IMR-90 (cell line): ENCODE results near the gene TRIM44. TPM values are rescaled to one million over a fixed set of nuclear protein-coding genes. Genes with fewer than 3 reads are reported as not detected.

Experiments
- ATAC-seq: fragments of 200-7000 bp; cut with Tn5 transposase; 2 replicates; pipeline ENCODE4 v1.9.1; 2020; ENCODE audit warnings: low read depth, mild to moderate bottlenecking, moderate library complexity
- BruUV-seq: library from RNA; stranded (reverse); fragments of 400-500 nt; replicated peaks from 2 replicates; lab custom pipeline; 2021; lab: Mats Ljungman, UMichigan
- CTCF ChIA-PET: fragments of 300-600 bp; formaldehyde crosslinking; extraction: SDS; loops from one replicate; lab custom pipeline; 2021; ENCODE audit warnings: antibody characterized with exemption; lab: Yijun Ruan, JAX
- POLR2A ChIA-PET: fragments of 300-600 bp; sonication (Branson Sonifier 250); formaldehyde crosslinking; loops from one replicate; lab custom pipeline; 2022; ENCODE audit warnings: antibody characterized with exemption; ENCODE audit not compliant: unreplicated experiment; lab: Charles Lee
- DNase-seq: peaks from one replicate; pipeline ENCODE4 v3.0.0; 2013
- H2AFZ ChIP-seq: replicated peaks from 2 replicates; pipeline ENCODE3; 2013; ENCODE audit warnings: low read length, mild to moderate bottlenecking; ENCODE audit not compliant: poor library complexity
- H2AK5ac ChIP-seq: 2 replicates; pipeline ENCODE4 v1.6.1; 2013; ENCODE audit warnings: low read depth, low read length, inconsistent platforms
- H2AK9ac ChIP-seq: replicated peaks from 2 replicates; pipeline ENCODE3; 2013; ENCODE audit warnings: mild to moderate bottlenecking, low read depth, low read length, moderate library complexity; ENCODE audit not compliant: poor library complexity
- H2BK120ac ChIP-seq: 2 replicates; pipeline ENCODE4 v1.6.1; 2013; ENCODE audit warnings: low read depth, low read length, inconsistent platforms
- H2BK15ac ChIP-seq: 3 replicates; pipeline ENCODE4 v1.6.1; 2013; ENCODE audit warnings: low read depth, low read length, inconsistent platforms
- H2BK20ac ChIP-seq: 2 replicates; pipeline ENCODE4 v1.6.1; 2013; ENCODE audit warnings: low read depth, mild to moderate bottlenecking, inconsistent platforms, low read length, moderate library complexity
- H2BK5ac ChIP-seq: 2 replicates; pipeline ENCODE4 v1.6.1; 2013; ENCODE audit warnings: mild to moderate bottlenecking, low read depth, low read length, inconsistent platforms; ENCODE audit not compliant: poor library complexity, severe bottlenecking
- H3K14ac ChIP-seq: replicated peaks from 2 replicates; pipeline ENCODE4 v1.6.1; 2013; ENCODE audit warnings: low read depth, low read length, inconsistent platforms
- H3K18ac ChIP-seq: 2 replicates; pipeline ENCODE4 v1.6.1; 2013; ENCODE audit warnings: low read depth, low read length, control low read depth
- H3K23ac ChIP-seq: 2 replicates; pipeline ENCODE4 v1.6.1; 2013; ENCODE audit warnings: low read depth, low read length, inconsistent platforms
- H3K27ac ChIP-seq: 2 replicates; pipeline ENCODE4 v1.5.1; 2013; ENCODE audit warnings: mild to moderate bottlenecking, control low read depth, low read length; ENCODE audit not compliant: insufficient read depth
- H3K27me3 ChIP-seq: 2 replicates; pipeline ENCODE4 v1.6.1; 2013; ENCODE audit warnings: low read length; ENCODE audit not compliant: control insufficient read depth, insufficient read depth
- H3K36me3 ChIP-seq: 2 replicates; pipeline ENCODE4 v1.6.1; 2013; ENCODE audit warnings: low read length, mixed read lengths; ENCODE audit not compliant: control insufficient read depth, insufficient read depth
- H3K4ac ChIP-seq: 2 replicates; pipeline ENCODE4 v1.6.1; 2013; ENCODE audit warnings: low read depth, low read length, inconsistent platforms
- H3K4me1 ChIP-seq: 2 replicates; pipeline ENCODE4 v1.6.1; 2013; ENCODE audit warnings: low read length, mixed read lengths; ENCODE audit not compliant: control insufficient read depth, insufficient read depth
- H3K4me2 ChIP-seq: 2 replicates; pipeline ENCODE4 v1.6.1; 2013; ENCODE audit warnings: low read depth, mild to moderate bottlenecking, control low read depth, low read length, moderate library complexity
- H3K4me3 ChIP-seq: 2 replicates; pipeline ENCODE4 v1.5.1; 2013; ENCODE audit warnings: low read depth, mild to moderate bottlenecking, control low read depth, low read length, moderate library complexity; ENCODE audit not compliant: insufficient read depth
- H3K56ac ChIP-seq: 2 replicates; pipeline ENCODE4 v1.6.1; 2013; ENCODE audit warnings: low read length, inconsistent platforms; ENCODE audit not compliant: insufficient read depth; ENCODE audit errors: extremely low read depth
- H3K79me1 ChIP-seq, 2 experiments: 2 replicates each; pipeline ENCODE4 v1.6.1; 2013; ENCODE audit warnings: low read length in 2 of 2, inconsistent platforms in 1 of 2, low read depth in 1 of 2
- H3K9ac ChIP-seq: 2 replicates; pipeline ENCODE4 v1.6.1; 2013; ENCODE audit warnings: low read depth, low read length, control low read depth
- H3K9me1 ChIP-seq: 2 replicates; pipeline ENCODE4 v1.6.1; 2013; ENCODE audit warnings: low read length, inconsistent platforms; ENCODE audit not compliant: insufficient read depth
- H3K9me3 ChIP-seq: 2 replicates; pipeline ENCODE4 v1.6.1; 2013; ENCODE audit warnings: low read length; ENCODE audit not compliant: control insufficient read depth, insufficient read depth
- H4K20me1 ChIP-seq: 2 replicates; pipeline ENCODE4 v1.6.1; 2013; ENCODE audit warnings: low read length, inconsistent platforms; ENCODE audit not compliant: insufficient read depth
- H4K5ac ChIP-seq: 2 replicates; pipeline ENCODE4 v1.6.1; 2013; ENCODE audit warnings: mild to moderate bottlenecking, low read depth, low read length, control low read depth
- H4K8ac ChIP-seq, 2 experiments: 2 replicates each; pipeline ENCODE4 v1.6.1; 2013; ENCODE audit warnings: low read depth in 2 of 2, low read length in 2 of 2, control low read depth in 1 of 2, inconsistent platforms in 1 of 2
- H4K91ac ChIP-seq: 2 replicates; pipeline ENCODE4 v1.6.1; 2013; ENCODE audit warnings: low read depth, low read length, inconsistent platforms; ENCODE audit not compliant: insufficient read depth
- BHLHE40 ChIP-seq: fragments of 150-350 bp; IDR thresholded peaks from 2 replicates; pipeline ENCODE4 v1.6.1; 2016; ENCODE audit warnings: mild to moderate bottlenecking, low read depth, low read length
- CEBPB ChIP-seq: IDR thresholded peaks from 2 replicates; pipeline ENCODE4 v1.6.1; 2012; ENCODE audit warnings: low read depth, low read length, improper control_type of control experiment
- CHD1 ChIP-seq: IDR thresholded peaks from 2 replicates; pipeline ENCODE4 v1.6.1; 2012; ENCODE audit warnings: low read depth, low read length, improper control_type of control experiment
- ELK1 ChIP-seq: fragments of 150-350 bp; IDR thresholded peaks from 2 replicates; pipeline ENCODE4 v1.6.1; 2016; ENCODE audit warnings: low read depth, mild to moderate bottlenecking, low read length, moderate library complexity, borderline replicate concordance
- FOS ChIP-seq: fragments of 150-350 bp; IDR thresholded peaks from 2 replicates; pipeline ENCODE4 v1.6.1; 2016; ENCODE audit warnings: low read depth, low read length
- MAFK ChIP-seq: IDR thresholded peaks from 2 replicates; pipeline ENCODE4 v1.6.1; 2012; ENCODE audit warnings: low read depth, low read length, improper control_type of control experiment
- MAZ ChIP-seq: IDR thresholded peaks from 2 replicates; pipeline ENCODE4 v1.6.1; 2012; ENCODE audit warnings: low read depth, mild to moderate bottlenecking, low read length, improper control_type of control experiment, moderate library complexity, borderline replicate concordance
- MXI1 ChIP-seq: IDR thresholded peaks from 2 replicates; pipeline ENCODE4 v1.6.1; 2012; ENCODE audit warnings: low read depth, mild to moderate bottlenecking, low read length, moderate library complexity, borderline replicate concordance
- NFE2L2 ChIP-seq: fragments of 150-350 bp; IDR thresholded peaks from 2 replicates; pipeline ENCODE4 v1.6.1; 2016; ENCODE audit warnings: low read depth, mild to moderate bottlenecking, low read length
- POLR2A ChIP-seq: IDR thresholded peaks from 2 replicates; pipeline ENCODE4 v1.6.1; 2012; ENCODE audit warnings: mild to moderate bottlenecking, low read depth, low read length
- RAD21 ChIP-seq: IDR thresholded peaks from 2 replicates; pipeline ENCODE4 v1.6.1; 2012; ENCODE audit warnings: low read length, improper control_type of control experiment
- RCOR1 ChIP-seq: IDR thresholded peaks from 2 replicates; pipeline ENCODE4 v1.6.1; 2012; ENCODE audit warnings: mild to moderate bottlenecking, low read length, improper control_type of control experiment; ENCODE audit not compliant: insufficient replicate concordance
- RFX5 ChIP-seq: IDR thresholded peaks from 2 replicates; pipeline ENCODE4 v1.8.0; 2012; ENCODE audit warnings: low read depth, mild to moderate bottlenecking, low read length, moderate library complexity
- SMC3 ChIP-seq: fragments of 150-350 bp; IDR thresholded peaks from 2 replicates; pipeline ENCODE4 v1.6.1; 2016; ENCODE audit warnings: low read depth, mild to moderate bottlenecking, antibody characterized with exemption, low read length, moderate library complexity
- USF2 ChIP-seq: fragments of 150-350 bp; IDR thresholded peaks from 2 replicates; pipeline ENCODE4 v1.6.1; 2017; ENCODE audit warnings: mild to moderate bottlenecking, antibody characterized with exemption, low read length, low read depth
- WGBS, 2 experiments: methylation state at CpG; one replicate each; pipeline versions ENCODE4 v1.1.5 to v1.1.7; 2013; ENCODE audit warnings: missing lambda C conversion rate in 2 of 2; ENCODE audit not compliant: insufficient read length in 1 of 2; ENCODE audit errors: extremely low coverage in 2 of 2; 5-methylcytosine and 5-hydroxymethylcytosine counted together
- dilution Hi-C: fragments of 300-500 bp; cut with HindIII; formaldehyde crosslinking; loops from one replicate; pipeline ENCODE4 v1.14.3; 2018; ENCODE audit warnings: low sequenced_read_pairs; ENCODE audit not compliant: unreplicated experiment
- in situ Hi-C: fragments of 300-500 bp; cut with MboI; formaldehyde crosslinking; loops from 3 replicates; pipeline ENCODE4 v1.14.3; 2019; ENCODE audit warnings: low sequenced_read_pairs, inconsistent platforms, mixed read lengths
- intact Hi-C: fragments of 100-400 bp; cut with micrococcal nuclease; formaldehyde crosslinking; loops from 2 replicates; pipeline ENCODE4 v1.10.0; 2022
- polyA plus RNA-seq, 3 experiments: library from polyadenylated mRNA; depleted of rRNA; stranded (reverse); fragments of >200 nt; gene quantifications; 2 replicates each; pipeline ENCODE4 v1.2.3, GENCODE V29; 2012; ENCODE audit warnings: low replicate concordance in 1 of 3
- total RNA-seq: library from RNA; depleted of rRNA; stranded (reverse); fragments of >200 nt; gene quantifications from 2 replicates; pipeline ENCODE4 v1.2.3, GENCODE V29; 2012

Gene TRIM44
- total and polyA plus RNA-seq, 2 of the 4 experiments (the other 2 are of a cell fraction), result 50.7 to 104 TPM

GRCh38 chr11:35792148-35792845, 129.7 kb downstream of the TRIM44 start:
- no peak overlapping the region for H3K56ac ChIP-seq
- in situ Hi-C loops, result no loop called here
- no peak overlapping the region for H3K27ac ChIP-seq
- no peak overlapping the region for H4K91ac ChIP-seq
- H2BK120ac ChIP-seq, result no peak overlapping the region
- DNase-seq (no peak), ATAC-seq (no peak)
- TF ChIP-seq RFX5 (no peak), CHD1 (no peak), SMC3 (no peak), USF2 (no peak), MXI1 (no peak), NFE2L2 (no peak), POLR2A (no peak), RCOR1 (no peak), ELK1 (no peak), FOS (no peak), RAD21 (no peak), CEBPB (no peak), MAZ (no peak), BHLHE40 (no peak), MAFK (no peak)
- no peak overlapping the region for H3K14ac ChIP-seq
- no peak overlapping the region for H2BK15ac ChIP-seq
- H3K79me1 ChIP-seq, result peaks cover 51 to 78% of the 10 kb centered on the region in 2 experiments
- no peak overlapping the region for H3K4me3 ChIP-seq
- H2AK5ac ChIP-seq, result no peak overlapping the region
- H3K9ac ChIP-seq, result no peak overlapping the region
- H3K4me1 ChIP-seq, result peaks cover 18% of the 10 kb centered on the region
- intact Hi-C loops, result no loop called here
- no peak overlapping the region for H3K23ac ChIP-seq
- no peak overlapping the region for H2BK5ac ChIP-seq
- H3K4me2 ChIP-seq, result no peak overlapping the region
- H3K27me3 ChIP-seq, result no peaks in the 10 kb centered on the region
- no CpG with 5 or more reads among the region's 4 CpGs for WGBS, 2 experiments
- no peak overlapping the region for H2AK9ac ChIP-seq
- no peak overlapping the region for H2BK20ac ChIP-seq
- no peak overlapping the region for H4K8ac ChIP-seq
- POLR2A ChIA-PET, result no interaction called here
- H3K9me3 ChIP-seq, result no peaks in the 10 kb centered on the region
- dilution Hi-C loops, result no loop called here
- CTCF ChIA-PET, result no interaction called here
- no peak overlapping the region for H2AFZ ChIP-seq
- no peaks in the 10 kb centered on the region for H3K36me3 ChIP-seq
- peaks cover 33% of the 10 kb centered on the region for H4K20me1 ChIP-seq
- no peak overlapping the region for H4K5ac ChIP-seq
- H3K18ac ChIP-seq, result no peak overlapping the region
- H3K9me1 ChIP-seq, result peaks cover 27% of the 10 kb centered on the region
- H3K4ac ChIP-seq, result no peak overlapping the region
- BruUV-seq, result no TSS peak
